Fibroblast of lung (primary cell): ENCODE results near the gene GLCCI1. TPM values are rescaled to one million over a fixed set of nuclear protein-coding genes. Genes with fewer than 3 reads are reported as not detected.
A peak's percentile ranks its signal among the peaks of the same experiment; 100 is the strongest.

Source experiments
- DNase-seq, 2 donors: peaks; one replicate each; pipeline versions ENCODE4 v3.0.0 to v3.0.0-alpha.2; 2010; ENCODE audit warnings: low read depth in 2 of 2
- H2AFZ ChIP-seq: 2 replicates; pipeline ENCODE4 v1.5.1; 2012; ENCODE audit warnings: low read length, control low read depth, inconsistent platforms
- H3K27ac ChIP-seq: 2 replicates; pipeline ENCODE4 v1.5.1; 2011; ENCODE audit warnings: low read length, control low read depth; ENCODE audit not compliant: insufficient read depth
- H3K27me3 ChIP-seq: 2 replicates; pipeline ENCODE4 v1.5.1; 2011; ENCODE audit warnings: mild to moderate bottlenecking, low read length; ENCODE audit not compliant: control insufficient read depth, insufficient read depth
- H3K36me3 ChIP-seq: 2 replicates; pipeline ENCODE4 v1.5.1; 2011; ENCODE audit warnings: low read length; ENCODE audit not compliant: control insufficient read depth, insufficient read depth
- H3K4me1 ChIP-seq: 2 replicates; pipeline ENCODE4 v1.5.1; 2011; ENCODE audit warnings: low read length; ENCODE audit not compliant: control insufficient read depth, insufficient read depth; ENCODE audit errors: extremely low read depth
- H3K4me2 ChIP-seq: 2 replicates; pipeline ENCODE4 v1.5.1; 2011; ENCODE audit warnings: low read length, control low read depth; ENCODE audit not compliant: insufficient read depth; ENCODE audit errors: extremely low read depth
- H3K4me3 ChIP-seq, 4 experiments: fragments of 200-600 bp in 1 of 4; sonication (generic) in 1 of 4; replicated peaks in 1 of 4; 2 replicates each; pipeline ENCODE4 v1.5.1; 2011 to 2016; ENCODE audit warnings: low read length in 4 of 4, low read depth in 3 of 4, mild to moderate bottlenecking in 3 of 4, control low read depth in 2 of 4, inconsistent platforms in 1 of 4, mixed read lengths in 1 of 4; ENCODE audit not compliant: insufficient read depth in 1 of 4; ENCODE audit errors: control extremely low read depth in 1 of 4
- H3K79me2 ChIP-seq: 2 replicates; pipeline ENCODE4 v1.5.1; 2012; ENCODE audit warnings: mild to moderate bottlenecking, low read length, inconsistent platforms; ENCODE audit not compliant: control insufficient read depth, insufficient read depth
- H3K9ac ChIP-seq: 2 replicates; pipeline ENCODE4 v1.5.1; 2011; ENCODE audit warnings: mild to moderate bottlenecking, low read length, control low read depth; ENCODE audit not compliant: insufficient read depth
- H3K9me3 ChIP-seq: 2 replicates; pipeline ENCODE4 v1.5.1; 2012; ENCODE audit warnings: low read depth, low read length; ENCODE audit not compliant: control insufficient read depth, insufficient read depth
- H4K20me1 ChIP-seq: 2 replicates; pipeline ENCODE4 v1.5.1; 2011; ENCODE audit warnings: low read length; ENCODE audit not compliant: control insufficient read depth, insufficient read depth; ENCODE audit errors: extremely low read depth
- EZH2 ChIP-seq: IDR thresholded peaks from 2 replicates; pipeline ENCODE4 v1.5.1; 2012; ENCODE audit warnings: low read length, control low read depth, mild to moderate bottlenecking; ENCODE audit errors: missing control alignments
- polyA plus RNA-seq, 2 donors: library from polyadenylated mRNA; depleted of rRNA in 1 of 2; stranded (reverse) in 1 of 2; unstranded in 1 of 2; fragments of >200 nt; gene quantifications; 2 replicates each; pipeline ENCODE4 v1.2.1, GENCODE V29; 2011 to 2012; ENCODE audit warnings: missing spikeins in 1 of 2
- total RNA-seq: library from RNA; depleted of rRNA; stranded (reverse); fragments of >200 nt; gene quantifications from 2 replicates; pipeline ENCODE4 v1.2.1, GENCODE V29; 2014
- TF ChIP-seq, protein P1 (sequence below), 2 donors: IDR thresholded peaks in 1 of 2; conservative IDR thresholded peaks in 1 of 2; 1 replicate in 1 of 2; 2 replicates in 1 of 2; pipeline ENCODE4 v1.5.1; 2011 to 2012; ENCODE audit warnings: low read length in 2 of 2, control low read depth in 1 of 2, inconsistent platforms in 1 of 2, low read depth in 1 of 2, mild to moderate bottlenecking in 1 of 2

The GLCCI1 gene
- total and polyA plus RNA-seq, 2 donors (not counting 1 experiment from before 2014, with no cell fraction given) = 4.4 to 8.3 TPM

DNA sequence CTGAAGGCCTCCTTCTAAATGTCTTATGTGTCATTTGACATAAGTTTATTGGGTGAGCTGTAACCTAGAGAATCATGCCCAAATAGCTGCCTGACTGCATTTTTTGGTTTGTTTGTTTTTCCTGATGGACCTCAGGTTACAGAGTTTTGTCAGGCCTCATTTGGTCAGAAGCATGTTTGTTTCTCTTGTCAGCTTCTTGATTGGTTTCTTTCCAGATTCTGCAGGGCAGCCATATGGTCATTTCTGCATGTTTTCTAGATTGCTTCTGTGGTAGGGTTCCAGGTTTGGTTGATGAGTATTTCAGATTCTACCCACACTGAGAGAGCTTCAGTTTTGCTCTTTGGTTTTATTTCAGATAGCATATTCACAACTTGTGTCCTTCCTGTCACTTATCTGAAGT, 28.0 kb downstream of the GLCCI1 start:
- no peak for TF ChIP-seq EZH2
- TF ChIP-seq, protein P1, sequence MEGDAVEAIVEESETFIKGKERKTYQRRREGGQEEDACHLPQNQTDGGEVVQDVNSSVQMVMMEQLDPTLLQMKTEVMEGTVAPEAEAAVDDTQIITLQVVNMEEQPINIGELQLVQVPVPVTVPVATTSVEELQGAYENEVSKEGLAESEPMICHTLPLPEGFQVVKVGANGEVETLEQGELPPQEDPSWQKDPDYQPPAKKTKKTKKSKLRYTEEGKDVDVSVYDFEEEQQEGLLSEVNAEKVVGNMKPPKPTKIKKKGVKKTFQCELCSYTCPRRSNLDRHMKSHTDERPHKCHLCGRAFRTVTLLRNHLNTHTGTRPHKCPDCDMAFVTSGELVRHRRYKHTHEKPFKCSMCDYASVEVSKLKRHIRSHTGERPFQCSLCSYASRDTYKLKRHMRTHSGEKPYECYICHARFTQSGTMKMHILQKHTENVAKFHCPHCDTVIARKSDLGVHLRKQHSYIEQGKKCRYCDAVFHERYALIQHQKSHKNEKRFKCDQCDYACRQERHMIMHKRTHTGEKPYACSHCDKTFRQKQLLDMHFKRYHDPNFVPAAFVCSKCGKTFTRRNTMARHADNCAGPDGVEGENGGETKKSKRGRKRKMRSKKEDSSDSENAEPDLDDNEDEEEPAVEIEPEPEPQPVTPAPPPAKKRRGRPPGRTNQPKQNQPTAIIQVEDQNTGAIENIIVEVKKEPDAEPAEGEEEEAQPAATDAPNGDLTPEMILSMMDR (conservative IDR thresholded peaks at IDR 0.05 in 1 of 2, IDR thresholded peaks at IDR 0.05 in 1 of 2; ENCODE audit: low read depth in 1 of 2, low read length in 2 of 2) = no peak

DNA sequence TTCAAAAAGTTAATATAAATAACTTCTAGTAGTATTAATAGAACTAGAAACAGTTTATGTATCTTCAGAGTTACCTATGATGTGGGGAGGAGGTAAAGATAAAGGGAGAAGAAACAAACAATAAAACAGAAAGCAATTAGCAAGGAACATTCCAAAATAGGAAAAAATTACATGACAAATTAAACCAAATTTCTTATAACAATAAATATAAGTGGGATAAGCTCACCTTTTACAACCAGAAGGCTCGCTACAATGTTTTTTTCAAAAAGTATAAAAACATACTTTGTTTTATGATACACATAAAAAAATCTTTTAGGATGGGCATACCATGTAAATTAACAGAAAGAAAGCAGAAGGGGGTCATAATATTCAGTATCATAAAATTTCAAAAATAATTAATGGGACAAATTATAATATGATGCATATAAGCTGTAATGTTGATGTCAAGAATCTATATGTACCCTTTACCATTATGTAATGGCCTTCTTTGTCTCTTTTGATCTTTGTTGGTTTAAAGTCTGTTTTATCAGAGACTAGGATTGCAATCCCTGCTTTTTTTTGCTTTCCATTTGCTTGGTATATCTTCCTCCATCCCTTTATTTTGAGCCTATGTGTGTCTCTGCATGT, 31.8 kb downstream of the GLCCI1 start:
- Histone ChIP-seq H3K4me3 (no peak overlapping the region), H3K4me2 (no peak overlapping the region)

More for the DNA sequence above, 28.0 kb downstream of the GLCCI1 start:
- H3K27me3 ChIP-seq = no peaks in the 10 kb centered on the region
- H3K4me1 ChIP-seq = no peaks in the 10 kb centered on the region
- no peak overlapping the region for H3K4me2 ChIP-seq
- no peak overlapping the region for H2AFZ ChIP-seq
- H3K4me3 ChIP-seq = no peak overlapping the region
- no peaks in the 10 kb centered on the region for H4K20me1 ChIP-seq
- no peak overlapping the region for H3K27ac ChIP-seq
- no peaks in the 10 kb centered on the region for H3K36me3 ChIP-seq
- no peak overlapping the region for H3K9ac ChIP-seq
- H3K9me3 ChIP-seq = no peaks in the 10 kb centered on the region
- no peaks in the 10 kb centered on the region for H3K79me2 ChIP-seq
- peak; percentile 42 to 65 for DNase-seq

DNA sequence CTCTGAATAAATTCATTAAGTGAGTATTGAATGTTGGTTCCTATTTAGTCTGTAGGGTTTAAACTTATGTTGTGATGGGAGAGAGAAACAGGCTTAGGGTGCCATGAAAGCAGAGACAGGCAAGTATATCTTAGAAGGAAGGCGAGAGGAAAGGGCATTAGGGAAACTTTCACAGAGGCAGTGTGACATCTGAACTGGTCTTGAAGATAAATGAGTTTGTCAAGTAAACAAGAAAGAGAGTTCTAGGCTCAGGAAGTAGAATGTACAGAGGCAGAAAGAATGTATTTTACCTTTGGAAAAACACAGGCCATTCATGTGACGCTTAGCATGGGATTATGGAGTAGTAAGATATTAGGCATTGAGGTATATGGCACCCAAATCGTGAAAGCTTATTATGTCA, 34.5 kb downstream of the GLCCI1 start:
- Histone ChIP-seq H3K27ac (no peak overlapping the region), H3K36me3 (no peaks in the 10 kb centered on the region), H3K27me3 (no peaks in the 10 kb centered on the region), H3K4me3 (no peak overlapping the region), H3K79me2 (no peaks in the 10 kb centered on the region), H3K4me2 (no peak overlapping the region), H2AFZ (no peak overlapping the region), H3K9ac (no peak overlapping the region), H3K9me3 (no peaks in the 10 kb centered on the region), H4K20me1 (no peaks in the 10 kb centered on the region), H3K4me1 (no peaks in the 10 kb centered on the region)
- TF ChIP-seq, protein P1 (conservative IDR thresholded peaks at IDR 0.05 in 1 of 2, IDR thresholded peaks at IDR 0.05 in 1 of 2; ENCODE audit: low read depth in 1 of 2, low read length in 2 of 2) = no peak
- no peak for TF ChIP-seq EZH2
- no peak for DNase-seq

More for the DNA sequence above, 31.8 kb downstream of the GLCCI1 start:
- H2AFZ ChIP-seq = no peak overlapping the region
- no peaks in the 10 kb centered on the region for H3K79me2 ChIP-seq
- no peaks in the 10 kb centered on the region for H3K27me3 ChIP-seq
- no peaks in the 10 kb centered on the region for H3K4me1 ChIP-seq
- H4K20me1 ChIP-seq = no peaks in the 10 kb centered on the region
- no peaks in the 10 kb centered on the region for H3K36me3 ChIP-seq
- H3K27ac ChIP-seq = no peak overlapping the region
- no peak for TF ChIP-seq EZH2
- TF ChIP-seq, protein P1 (conservative IDR thresholded peaks at IDR 0.05 in 1 of 2, IDR thresholded peaks at IDR 0.05 in 1 of 2; ENCODE audit: low read depth in 1 of 2, low read length in 2 of 2) = no peak
- DNase-seq = no peak
- H3K9ac ChIP-seq = no peak overlapping the region
- no peaks in the 10 kb centered on the region for H3K9me3 ChIP-seq
